Osteoblast (primary cell): ENCODE results near the gene CHD6. TPM values are rescaled to one million over a fixed set of nuclear protein-coding genes. Genes with fewer than 3 reads are reported as not detected.

ENCODE experiments used
- DNase-seq: peaks from one replicate; pipeline ENCODE4 v3.0.0; 2011; ENCODE audit warnings: low spot score, mixed read lengths; ENCODE audit not compliant: insufficient read length; ENCODE audit errors: missing footprints
- H2AFZ ChIP-seq: 2 replicates; pipeline ENCODE4 v1.6.0; 2011; ENCODE audit warnings: mild to moderate bottlenecking, low read length
- H3K27ac ChIP-seq: 2 replicates; pipeline ENCODE4 v1.5.1; 2011; ENCODE audit warnings: mild to moderate bottlenecking, low read depth, low read length, moderate library complexity
- H3K27me3 ChIP-seq: 2 replicates; pipeline ENCODE4 v1.6.0; 2012; ENCODE audit warnings: mild to moderate bottlenecking, control low read depth, inconsistent platforms, low read length, moderate library complexity; ENCODE audit not compliant: insufficient read depth
- H3K36me3 ChIP-seq: 2 replicates; pipeline ENCODE4 v1.5.1; 2011; ENCODE audit warnings: mild to moderate bottlenecking, low read length, control low read depth, moderate library complexity; ENCODE audit not compliant: insufficient read depth
- H3K4me1 ChIP-seq: 2 replicates; pipeline ENCODE4 v1.5.1; 2011; ENCODE audit warnings: mild to moderate bottlenecking, low read length, control low read depth, moderate library complexity; ENCODE audit not compliant: insufficient read depth
- H3K4me2 ChIP-seq: 2 replicates; pipeline ENCODE4 v1.6.0; 2011; ENCODE audit warnings: mild to moderate bottlenecking, low read length; ENCODE audit not compliant: insufficient read depth
- H3K4me3 ChIP-seq: fragments of 200-600 bp; sonication (generic); 3 replicates; pipeline ENCODE4 v1.5.1; 2012; ENCODE audit warnings: mild to moderate bottlenecking, low read length, inconsistent platforms; ENCODE audit not compliant: insufficient read depth
- H3K79me2 ChIP-seq: 2 replicates; pipeline ENCODE4 v1.6.0; 2012; ENCODE audit warnings: mild to moderate bottlenecking, low read length, control low read depth, inconsistent platforms; ENCODE audit not compliant: insufficient read depth
- H3K9me3 ChIP-seq: 2 replicates; pipeline ENCODE4 v1.5.1; 2011; ENCODE audit warnings: low read depth, low read length, control low read depth
- H4K20me1 ChIP-seq: 2 replicates; pipeline ENCODE4 v1.6.0; 2012; ENCODE audit warnings: mild to moderate bottlenecking, low read length, control low read depth; ENCODE audit not compliant: insufficient read depth
- total RNA-seq: library from RNA; depleted of rRNA; stranded (reverse); fragments of >200 nt; gene quantifications from 2 replicates; pipeline ENCODE4 v1.2.3, GENCODE V29; 2012
- TF ChIP-seq, protein P1 (sequence below): IDR thresholded peaks from 2 replicates; pipeline ENCODE4 v1.5.1; 2011; ENCODE audit warnings: mild to moderate bottlenecking, low read depth, low read length, moderate library complexity; ENCODE audit errors: extremely low read depth

Gene CHD6
- total RNA-seq, 1 donor, result 32.2 TPM

DNA sequence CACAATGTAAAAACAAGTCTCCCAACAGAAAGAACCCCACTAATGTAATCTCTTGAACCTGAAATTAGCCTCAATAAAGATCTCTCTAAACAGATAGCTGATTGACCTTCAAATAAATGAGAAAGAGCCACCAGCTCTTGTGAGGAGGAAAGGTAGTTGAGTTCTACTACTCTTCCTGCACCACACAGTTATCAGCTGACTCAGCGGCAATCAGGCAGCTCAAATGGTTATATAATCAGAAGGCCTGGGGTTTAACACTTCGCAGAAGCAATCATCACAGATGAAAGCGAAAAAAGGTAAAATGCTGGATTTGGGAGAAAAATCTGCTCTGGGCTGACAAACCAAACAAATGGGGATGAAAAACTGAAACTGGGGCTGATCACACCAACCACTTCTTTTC is 91.8 kb downstream of the CHD6 start:
- Histone ChIP-seq H3K36me3 (no peaks in the 10 kb centered on the region), H3K4me3 (no peak overlapping the region), H3K27me3 (no peaks in the 10 kb centered on the region), H3K79me2 (peaks cover 11% of the 10 kb centered on the region), H3K27ac (no peak overlapping the region), H4K20me1 (peaks cover 26% of the 10 kb centered on the region), H3K9me3 (no peaks in the 10 kb centered on the region), H3K4me2 (no peak overlapping the region), H3K4me1 (peaks cover 11% of the 10 kb centered on the region), H2AFZ (no peak overlapping the region)
- no peak for DNase-seq
- TF ChIP-seq, protein P1, sequence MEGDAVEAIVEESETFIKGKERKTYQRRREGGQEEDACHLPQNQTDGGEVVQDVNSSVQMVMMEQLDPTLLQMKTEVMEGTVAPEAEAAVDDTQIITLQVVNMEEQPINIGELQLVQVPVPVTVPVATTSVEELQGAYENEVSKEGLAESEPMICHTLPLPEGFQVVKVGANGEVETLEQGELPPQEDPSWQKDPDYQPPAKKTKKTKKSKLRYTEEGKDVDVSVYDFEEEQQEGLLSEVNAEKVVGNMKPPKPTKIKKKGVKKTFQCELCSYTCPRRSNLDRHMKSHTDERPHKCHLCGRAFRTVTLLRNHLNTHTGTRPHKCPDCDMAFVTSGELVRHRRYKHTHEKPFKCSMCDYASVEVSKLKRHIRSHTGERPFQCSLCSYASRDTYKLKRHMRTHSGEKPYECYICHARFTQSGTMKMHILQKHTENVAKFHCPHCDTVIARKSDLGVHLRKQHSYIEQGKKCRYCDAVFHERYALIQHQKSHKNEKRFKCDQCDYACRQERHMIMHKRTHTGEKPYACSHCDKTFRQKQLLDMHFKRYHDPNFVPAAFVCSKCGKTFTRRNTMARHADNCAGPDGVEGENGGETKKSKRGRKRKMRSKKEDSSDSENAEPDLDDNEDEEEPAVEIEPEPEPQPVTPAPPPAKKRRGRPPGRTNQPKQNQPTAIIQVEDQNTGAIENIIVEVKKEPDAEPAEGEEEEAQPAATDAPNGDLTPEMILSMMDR, result no peak

DNA sequence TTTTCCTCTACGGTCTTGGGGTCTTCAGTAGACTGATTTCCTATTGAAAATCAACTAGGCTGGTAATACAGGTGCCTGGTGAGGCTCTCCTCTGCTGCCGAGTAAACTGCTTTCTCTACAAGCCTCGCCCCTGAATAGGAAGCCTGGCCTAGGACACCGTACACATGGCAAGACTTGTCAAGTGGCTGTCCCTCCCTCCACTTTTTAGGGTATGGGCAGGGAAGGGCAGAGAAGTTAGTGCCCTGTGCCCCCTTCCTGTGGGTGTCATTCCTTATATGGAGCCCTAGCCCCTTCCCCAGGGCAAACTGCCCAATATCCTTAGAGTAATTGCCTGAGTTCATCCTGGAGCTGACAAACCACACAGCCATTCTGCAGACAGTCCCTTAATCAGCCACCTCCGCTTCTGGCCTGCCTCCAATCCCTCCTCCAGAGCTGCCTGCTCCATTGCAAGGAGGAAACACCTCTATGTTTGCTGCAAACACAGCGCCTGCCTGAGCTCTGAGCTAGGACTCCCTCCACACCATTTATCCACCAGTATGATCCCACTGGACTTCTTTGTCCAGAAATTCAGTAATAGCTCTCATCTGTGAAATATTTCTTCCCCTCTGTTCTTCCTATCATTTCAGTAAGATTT is 93.1 kb downstream of the CHD6 start:
- Histone ChIP-seq H3K4me3 (peak overlapping the region; percentile 59), H3K9me3 (no peaks in the 10 kb centered on the region), H3K4me1 (peaks cover 11% of the 10 kb centered on the region), H3K79me2 (peaks cover 9% of the 10 kb centered on the region), H4K20me1 (peaks cover 24% of the 10 kb centered on the region), H3K27ac (no peak overlapping the region), H3K27me3 (no peaks in the 10 kb centered on the region), H3K36me3 (no peaks in the 10 kb centered on the region), H3K4me2 (peak overlapping the region; percentile 80), H2AFZ (no peak overlapping the region)
- DNase-seq, result peak; percentile 48
- TF ChIP-seq, protein P1, result no peak

DNA sequence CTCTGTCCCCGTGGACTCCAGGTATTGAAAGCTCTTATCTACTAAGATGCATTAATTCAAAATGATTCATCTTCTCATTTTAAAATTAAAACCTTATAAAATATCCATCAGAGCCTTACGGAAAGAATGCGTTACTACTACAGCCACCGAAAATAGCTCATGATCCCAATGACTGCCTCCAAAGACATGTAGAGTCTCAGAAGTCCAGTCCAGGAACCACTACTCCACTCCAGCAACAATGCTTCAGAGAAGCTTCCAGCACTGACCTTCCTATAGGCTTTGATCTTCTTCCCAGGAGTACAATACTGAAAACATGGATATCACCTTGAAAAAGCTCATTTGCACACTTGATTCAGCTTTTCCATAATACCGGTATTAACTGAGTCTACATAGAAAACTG is 94.3 kb downstream of the CHD6 start:
- Histone ChIP-seq H3K4me2 (no peak overlapping the region), H3K4me3 (no peak overlapping the region), H3K27me3 (no peaks in the 10 kb centered on the region), H3K27ac (no peak overlapping the region), H3K79me2 (peaks cover 2% of the 10 kb centered on the region), H3K36me3 (no peaks in the 10 kb centered on the region), H3K4me1 (peaks cover 11% of the 10 kb centered on the region), H2AFZ (no peak overlapping the region), H4K20me1 (peaks cover 18% of the 10 kb centered on the region), H3K9me3 (no peaks in the 10 kb centered on the region)
- TF ChIP-seq, protein P1, result no peak
- no peak for DNase-seq

DNA sequence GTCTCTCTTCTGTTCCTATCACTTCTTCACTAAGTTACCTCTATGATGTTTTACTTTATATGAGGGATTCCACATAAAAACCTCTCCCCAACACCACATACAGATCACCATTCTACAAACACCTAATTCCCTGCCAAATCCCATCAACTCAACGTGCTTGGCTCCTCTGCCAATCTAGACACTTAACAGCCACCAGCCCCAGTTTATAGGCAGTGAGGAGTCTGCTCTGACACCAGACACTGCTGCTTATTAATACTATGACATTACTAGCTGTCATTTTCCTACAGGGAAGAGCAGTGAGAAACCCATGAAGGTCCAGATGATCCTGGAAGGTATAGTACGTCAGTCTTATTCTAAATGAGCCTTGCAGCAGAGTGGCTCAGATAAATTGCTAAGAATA is 104.3 kb downstream of the CHD6 start:
- peaks cover 9% of the 10 kb centered on the region for H3K79me2 ChIP-seq
- H3K4me1 ChIP-seq, result peaks cover 8% of the 10 kb centered on the region
- no peaks in the 10 kb centered on the region for H3K9me3 ChIP-seq
- H4K20me1 ChIP-seq, result peaks cover 14% of the 10 kb centered on the region
- no peak for DNase-seq
- H3K27me3 ChIP-seq, result no peaks in the 10 kb centered on the region
- TF ChIP-seq, protein P1, result no peak
- H3K36me3 ChIP-seq, result peaks cover 4% of the 10 kb centered on the region
- H3K27ac ChIP-seq, result no peak overlapping the region
- H3K4me3 ChIP-seq, result no peak overlapping the region
- no peak overlapping the region for H2AFZ ChIP-seq
- H3K4me2 ChIP-seq, result no peak overlapping the region
